ENCODE data around the gene MYOF.
"Not testable (repeated sequence)": the region's sequence is repeated elsewhere in the genome, so short reads cannot be mapped to it uniquely, and the experiment has no call there.

MYOF gene

GRCh38 chr10:93368210-93368609 lies 113.9 kb downstream of the MYOF start:
- H3K27ac Mint-ChIP-seq = no peak overlapping the region
- no peaks in the 10 kb centered on the region for H3K27me3 Mint-ChIP-seq (ENCODE audit: low read depth, poor library complexity)
- peaks cover 5% of the 10 kb centered on the region for H3K4me1 Mint-ChIP-seq
- no peak for DNase-seq
- no peak overlapping the region for H3K4me3 Mint-ChIP-seq
- peaks cover 5% of the 10 kb centered on the region for H3K9me3 Mint-ChIP-seq
- TF ChIP-seq CTCF (IDR thresholded peaks at IDR 0.05) = no peak
- peaks cover 16% of the 10 kb centered on the region for H3K36me3 Mint-ChIP-seq (ENCODE audit: low read depth)

GRCh38 chr10:93367664-93368063 lies 114.5 kb downstream of the MYOF start:
- H3K4me3 Mint-ChIP-seq = no peak overlapping the region
- peaks cover 21% of the 10 kb centered on the region for H3K36me3 Mint-ChIP-seq (ENCODE audit: low read depth)
- no peaks in the 10 kb centered on the region for H3K27me3 Mint-ChIP-seq (ENCODE audit: low read depth, poor library complexity)
- no peak overlapping the region for H3K27ac Mint-ChIP-seq
- no peak for TF ChIP-seq CTCF (IDR thresholded peaks at IDR 0.05)
- H3K4me1 Mint-ChIP-seq = peaks cover 5% of the 10 kb centered on the region
- no peak for DNase-seq
- peaks cover 5% of the 10 kb centered on the region for H3K9me3 Mint-ChIP-seq

- peaks cover 5% of the 10 kb centered on the region for H3K9me3 Mint-ChIP-seq
- TF ChIP-seq CTCF (IDR thresholded peaks at IDR 0.05) = no peak
- H3K4me1 Mint-ChIP-seq = peaks cover 5% of the 10 kb centered on the region
- DNase-seq = no peak
- H3K36me3 Mint-ChIP-seq (ENCODE audit: low read depth) = peaks cover 21% of the 10 kb centered on the region
- H3K27me3 Mint-ChIP-seq (ENCODE audit: low read depth, poor library complexity) = no peaks in the 10 kb centered on the region
- H3K4me3 Mint-ChIP-seq = no peak overlapping the region
- H3K27ac Mint-ChIP-seq = no peak overlapping the region
Observed at GRCh38 chr10:93364966-93365365, 117.2 kb downstream of the MYOF start.

- no peak overlapping the region for H3K27ac Mint-ChIP-seq
- H3K4me3 Mint-ChIP-seq = no peak overlapping the region
- TF ChIP-seq CTCF (IDR thresholded peaks at IDR 0.05) = no peak
- peak; percentile 8 for DNase-seq
- H3K36me3 Mint-ChIP-seq (ENCODE audit: low read depth) = peaks cover 21% of the 10 kb centered on the region
- no peaks in the 10 kb centered on the region for H3K27me3 Mint-ChIP-seq (ENCODE audit: low read depth, poor library complexity)
- peaks cover 5% of the 10 kb centered on the region for H3K9me3 Mint-ChIP-seq
- peaks cover 5% of the 10 kb centered on the region for H3K4me1 Mint-ChIP-seq
Observed at GRCh38 chr10:93363891-93364648, 118.1 kb downstream of the MYOF start.

GRCh38 chr10:93358398-93358797 lies 123.7 kb downstream of the MYOF start:
- not testable (repeated sequence) for H3K27me3 Mint-ChIP-seq (ENCODE audit: low read depth, poor library complexity); H3K27ac Mint-ChIP-seq; H3K4me3 Mint-ChIP-seq; H3K9me3 Mint-ChIP-seq; H3K4me1 Mint-ChIP-seq; DNase-seq
- peaks cover 24% of the 10 kb centered on the region for H3K36me3 Mint-ChIP-seq (ENCODE audit: low read depth)

- H3K27ac Mint-ChIP-seq = no peak overlapping the region
- peak; percentile 20 for DNase-seq
Observed at GRCh38 chr10:93357680-93358079, 124.5 kb downstream of the MYOF start.

More at GRCh38 chr10:93357680-93358079, 124.5 kb downstream of the MYOF start:
- peak; percentile 69 for TF ChIP-seq CTCF (IDR thresholded peaks at IDR 0.05)
- H3K36me3 Mint-ChIP-seq (ENCODE audit: low read depth) = peaks cover 19% of the 10 kb centered on the region
- H3K4me1 Mint-ChIP-seq = peaks cover 5% of the 10 kb centered on the region
- peaks cover 7% of the 10 kb centered on the region for H3K27me3 Mint-ChIP-seq (ENCODE audit: low read depth, poor library complexity)
- H3K4me3 Mint-ChIP-seq = no peak overlapping the region
- peaks cover 3% of the 10 kb centered on the region for H3K9me3 Mint-ChIP-seq
